GM23338 (cell line): ENCODE measurements around the gene GFPT2. TPM values are rescaled to one million over a fixed set of nuclear protein-coding genes. Genes with fewer than 3 reads are reported as not detected.

Source experiments
- ATAC-seq: fragments of 200-7000 bp; cut with Tn5 transposase; 3 replicates; pipeline ENCODE4 v1.9.1; 2020
- DNase-seq: peaks from one replicate; pipeline ENCODE4 v3.0.0-alpha.2; 2015; ENCODE audit warnings: low spot score
- H2AFZ ChIP-seq: fragments of 200-600 bp; sonication (generic); 2 replicates; pipeline ENCODE4 v1.8.0; 2016; ENCODE audit warnings: antibody characterized with exemption, mild to moderate bottlenecking, moderate library complexity
- H3F3A ChIP-seq: fragments of 200-600 bp; sonication (generic); replicated peaks from 2 replicates; pipeline ENCODE4 v1.8.0; 2017; ENCODE audit warnings: antibody characterized with exemption, mixed run types, low read depth
- H3K27ac ChIP-seq: fragments of 200-600 bp; sonication (generic); 2 replicates; pipeline ENCODE4 v1.6.1; 2016; ENCODE audit warnings: low read depth
- H3K27me3 ChIP-seq: fragments of 200-600 bp; sonication (generic); 2 replicates; pipeline ENCODE4 v1.8.0; 2016; ENCODE audit warnings: mild to moderate bottlenecking, mixed run types, moderate library complexity; ENCODE audit not compliant: insufficient read depth
- H3K36me3 ChIP-seq: fragments of 200-600 bp; sonication (generic); 2 replicates; pipeline ENCODE4 v1.8.0; 2016; ENCODE audit warnings: mild to moderate bottlenecking; ENCODE audit not compliant: insufficient read depth
- H3K4me1 ChIP-seq: fragments of 200-600 bp; sonication (generic); 2 replicates; pipeline ENCODE4 v1.8.0; 2016; ENCODE audit warnings: mild to moderate bottlenecking, moderate library complexity; ENCODE audit not compliant: insufficient read depth
- H3K4me2 ChIP-seq: fragments of 200-600 bp; sonication (generic); 2 replicates; pipeline ENCODE4 v1.7.1; 2017; ENCODE audit warnings: mixed run types
- H3K4me3 ChIP-seq: fragments of 200-600 bp; sonication (generic); 2 replicates; pipeline ENCODE4 v1.6.1; 2016; ENCODE audit warnings: mixed run types
- H3K79me2 ChIP-seq: fragments of 200-600 bp; sonication (generic); replicated peaks from 2 replicates; pipeline ENCODE4 v1.8.0; 2017; ENCODE audit warnings: mild to moderate bottlenecking; ENCODE audit not compliant: insufficient read depth
- H3K9me2 ChIP-seq: fragments of 200-600 bp; sonication (generic); 2 replicates; pipeline ENCODE4 v1.8.0; 2017; ENCODE audit not compliant: insufficient read depth
- H4K20me1 ChIP-seq: fragments of 200-600 bp; sonication (generic); replicated peaks from 2 replicates; pipeline ENCODE4 v1.8.0; 2017; ENCODE audit warnings: mild to moderate bottlenecking; ENCODE audit not compliant: insufficient read depth
- H3K27ac Mint-ChIP-seq: 2 replicates; pipeline ENCODE4 v1.8.0; 2020; ENCODE audit warnings: inconsistent platforms, mild to moderate bottlenecking, moderate library complexity, mixed read lengths
- H3K27me3 Mint-ChIP-seq: 3 replicates; pipeline ENCODE4 v1.8.0; 2022; ENCODE audit warnings: low read depth, mild to moderate bottlenecking, moderate library complexity, mixed read lengths, inconsistent platforms; ENCODE audit not compliant: insufficient read depth, poor library complexity
- H3K36me3 Mint-ChIP-seq: 3 replicates; pipeline ENCODE4 v1.8.0; 2021; ENCODE audit warnings: low read depth, mild to moderate bottlenecking, inconsistent platforms, moderate library complexity, mixed read lengths
- H3K4me1 Mint-ChIP-seq: 3 replicates; pipeline ENCODE4 v1.8.0; 2020; ENCODE audit warnings: mild to moderate bottlenecking, inconsistent platforms, mixed read lengths
- H3K4me3 Mint-ChIP-seq: 3 replicates; pipeline ENCODE4 v1.8.0; 2021; ENCODE audit warnings: moderate library complexity, mild to moderate bottlenecking, inconsistent platforms, mixed read lengths
- H3K9me3 Mint-ChIP-seq: 3 replicates; pipeline ENCODE4 v1.8.0; 2020; ENCODE audit warnings: moderate library complexity, mild to moderate bottlenecking, inconsistent platforms, mixed read lengths
- POLR2AphosphoS5 ChIP-seq: IDR thresholded peaks from 2 replicates; pipeline ENCODE4 v1.6.1; 2016; ENCODE audit warnings: antibody characterized with exemption, low read depth
- polyA plus RNA-seq: library from polyadenylated mRNA; unstranded; fragments of >200 nt; fragmentation: Nextera tagmentation; extraction: Ambion mirVana; gene quantifications from 2 replicates; pipeline ENCODE4 v1.2.1, GENCODE V29; 2016
- total RNA-seq: library from RNA; depleted of rRNA; stranded (reverse); fragments of >200 nt; shearing (Covaris generic); gene quantifications from 2 replicates; pipeline ENCODE4 v1.2.3, GENCODE V29; 2014
- TF ChIP-seq, protein P1 (sequence below): IDR thresholded peaks from one replicate; pipeline ENCODE4 v1.6.1; 2018; ENCODE audit warnings: antibody characterized with exemption; ENCODE audit not compliant: unreplicated experiment
- TF ChIP-seq, protein P2 (sequence below): fragments of 250-450 bp; sonication (Bioruptor Pico); IDR thresholded peaks from 2 replicates; pipeline ENCODE4 v1.5.0; 2020; ENCODE audit warnings: mild to moderate bottlenecking, moderate library complexity
- TF ChIP-seq, protein P3 (sequence below), 2 experiments: fragments of 200-600 bp in 1 of 2; sonication (generic) in 1 of 2; conservative IDR thresholded peaks; 2 replicates each; pipeline versions ENCODE4 v1.5.1 to v1.6.1; 2016 to 2017; ENCODE audit warnings: antibody characterized with exemption in 2 of 2, low read depth in 2 of 2, mild to moderate bottlenecking in 2 of 2, moderate library complexity in 1 of 2

The GFPT2 gene
- total and polyA plus RNA-seq, 2 experiments from 2014 or later = 82.6 to 120 TPM

DNA sequence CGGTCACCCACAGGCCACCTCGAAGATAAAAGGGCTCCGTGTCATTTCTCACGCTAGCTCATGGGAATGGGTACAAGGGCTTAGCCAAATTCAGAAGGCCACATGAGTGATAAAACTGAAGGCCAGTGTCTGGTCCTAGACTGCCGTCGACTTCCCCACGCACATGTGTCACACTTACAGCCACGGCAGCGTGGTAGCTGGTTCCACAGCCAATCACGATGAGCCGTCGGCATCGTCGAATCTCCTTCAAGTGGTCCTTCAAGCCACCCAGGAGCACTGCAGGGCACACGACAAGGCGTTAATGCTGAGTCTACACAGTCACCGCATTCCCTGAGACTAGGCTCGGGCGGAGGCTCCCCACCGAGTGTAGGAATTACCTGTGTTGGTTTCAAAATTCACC is 36.5 kb downstream of the GFPT2 start (continued):
- TF ChIP-seq, protein P1, sequence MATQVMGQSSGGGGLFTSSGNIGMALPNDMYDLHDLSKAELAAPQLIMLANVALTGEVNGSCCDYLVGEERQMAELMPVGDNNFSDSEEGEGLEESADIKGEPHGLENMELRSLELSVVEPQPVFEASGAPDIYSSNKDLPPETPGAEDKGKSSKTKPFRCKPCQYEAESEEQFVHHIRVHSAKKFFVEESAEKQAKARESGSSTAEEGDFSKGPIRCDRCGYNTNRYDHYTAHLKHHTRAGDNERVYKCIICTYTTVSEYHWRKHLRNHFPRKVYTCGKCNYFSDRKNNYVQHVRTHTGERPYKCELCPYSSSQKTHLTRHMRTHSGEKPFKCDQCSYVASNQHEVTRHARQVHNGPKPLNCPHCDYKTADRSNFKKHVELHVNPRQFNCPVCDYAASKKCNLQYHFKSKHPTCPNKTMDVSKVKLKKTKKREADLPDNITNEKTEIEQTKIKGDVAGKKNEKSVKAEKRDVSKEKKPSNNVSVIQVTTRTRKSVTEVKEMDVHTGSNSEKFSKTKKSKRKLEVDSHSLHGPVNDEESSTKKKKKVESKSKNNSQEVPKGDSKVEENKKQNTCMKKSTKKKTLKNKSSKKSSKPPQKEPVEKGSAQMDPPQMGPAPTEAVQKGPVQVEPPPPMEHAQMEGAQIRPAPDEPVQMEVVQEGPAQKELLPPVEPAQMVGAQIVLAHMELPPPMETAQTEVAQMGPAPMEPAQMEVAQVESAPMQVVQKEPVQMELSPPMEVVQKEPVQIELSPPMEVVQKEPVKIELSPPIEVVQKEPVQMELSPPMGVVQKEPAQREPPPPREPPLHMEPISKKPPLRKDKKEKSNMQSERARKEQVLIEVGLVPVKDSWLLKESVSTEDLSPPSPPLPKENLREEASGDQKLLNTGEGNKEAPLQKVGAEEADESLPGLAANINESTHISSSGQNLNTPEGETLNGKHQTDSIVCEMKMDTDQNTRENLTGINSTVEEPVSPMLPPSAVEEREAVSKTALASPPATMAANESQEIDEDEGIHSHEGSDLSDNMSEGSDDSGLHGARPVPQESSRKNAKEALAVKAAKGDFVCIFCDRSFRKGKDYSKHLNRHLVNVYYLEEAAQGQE = no peak
- TF ChIP-seq POLR2AphosphoS5 = no peak
- TF ChIP-seq, protein P2, sequence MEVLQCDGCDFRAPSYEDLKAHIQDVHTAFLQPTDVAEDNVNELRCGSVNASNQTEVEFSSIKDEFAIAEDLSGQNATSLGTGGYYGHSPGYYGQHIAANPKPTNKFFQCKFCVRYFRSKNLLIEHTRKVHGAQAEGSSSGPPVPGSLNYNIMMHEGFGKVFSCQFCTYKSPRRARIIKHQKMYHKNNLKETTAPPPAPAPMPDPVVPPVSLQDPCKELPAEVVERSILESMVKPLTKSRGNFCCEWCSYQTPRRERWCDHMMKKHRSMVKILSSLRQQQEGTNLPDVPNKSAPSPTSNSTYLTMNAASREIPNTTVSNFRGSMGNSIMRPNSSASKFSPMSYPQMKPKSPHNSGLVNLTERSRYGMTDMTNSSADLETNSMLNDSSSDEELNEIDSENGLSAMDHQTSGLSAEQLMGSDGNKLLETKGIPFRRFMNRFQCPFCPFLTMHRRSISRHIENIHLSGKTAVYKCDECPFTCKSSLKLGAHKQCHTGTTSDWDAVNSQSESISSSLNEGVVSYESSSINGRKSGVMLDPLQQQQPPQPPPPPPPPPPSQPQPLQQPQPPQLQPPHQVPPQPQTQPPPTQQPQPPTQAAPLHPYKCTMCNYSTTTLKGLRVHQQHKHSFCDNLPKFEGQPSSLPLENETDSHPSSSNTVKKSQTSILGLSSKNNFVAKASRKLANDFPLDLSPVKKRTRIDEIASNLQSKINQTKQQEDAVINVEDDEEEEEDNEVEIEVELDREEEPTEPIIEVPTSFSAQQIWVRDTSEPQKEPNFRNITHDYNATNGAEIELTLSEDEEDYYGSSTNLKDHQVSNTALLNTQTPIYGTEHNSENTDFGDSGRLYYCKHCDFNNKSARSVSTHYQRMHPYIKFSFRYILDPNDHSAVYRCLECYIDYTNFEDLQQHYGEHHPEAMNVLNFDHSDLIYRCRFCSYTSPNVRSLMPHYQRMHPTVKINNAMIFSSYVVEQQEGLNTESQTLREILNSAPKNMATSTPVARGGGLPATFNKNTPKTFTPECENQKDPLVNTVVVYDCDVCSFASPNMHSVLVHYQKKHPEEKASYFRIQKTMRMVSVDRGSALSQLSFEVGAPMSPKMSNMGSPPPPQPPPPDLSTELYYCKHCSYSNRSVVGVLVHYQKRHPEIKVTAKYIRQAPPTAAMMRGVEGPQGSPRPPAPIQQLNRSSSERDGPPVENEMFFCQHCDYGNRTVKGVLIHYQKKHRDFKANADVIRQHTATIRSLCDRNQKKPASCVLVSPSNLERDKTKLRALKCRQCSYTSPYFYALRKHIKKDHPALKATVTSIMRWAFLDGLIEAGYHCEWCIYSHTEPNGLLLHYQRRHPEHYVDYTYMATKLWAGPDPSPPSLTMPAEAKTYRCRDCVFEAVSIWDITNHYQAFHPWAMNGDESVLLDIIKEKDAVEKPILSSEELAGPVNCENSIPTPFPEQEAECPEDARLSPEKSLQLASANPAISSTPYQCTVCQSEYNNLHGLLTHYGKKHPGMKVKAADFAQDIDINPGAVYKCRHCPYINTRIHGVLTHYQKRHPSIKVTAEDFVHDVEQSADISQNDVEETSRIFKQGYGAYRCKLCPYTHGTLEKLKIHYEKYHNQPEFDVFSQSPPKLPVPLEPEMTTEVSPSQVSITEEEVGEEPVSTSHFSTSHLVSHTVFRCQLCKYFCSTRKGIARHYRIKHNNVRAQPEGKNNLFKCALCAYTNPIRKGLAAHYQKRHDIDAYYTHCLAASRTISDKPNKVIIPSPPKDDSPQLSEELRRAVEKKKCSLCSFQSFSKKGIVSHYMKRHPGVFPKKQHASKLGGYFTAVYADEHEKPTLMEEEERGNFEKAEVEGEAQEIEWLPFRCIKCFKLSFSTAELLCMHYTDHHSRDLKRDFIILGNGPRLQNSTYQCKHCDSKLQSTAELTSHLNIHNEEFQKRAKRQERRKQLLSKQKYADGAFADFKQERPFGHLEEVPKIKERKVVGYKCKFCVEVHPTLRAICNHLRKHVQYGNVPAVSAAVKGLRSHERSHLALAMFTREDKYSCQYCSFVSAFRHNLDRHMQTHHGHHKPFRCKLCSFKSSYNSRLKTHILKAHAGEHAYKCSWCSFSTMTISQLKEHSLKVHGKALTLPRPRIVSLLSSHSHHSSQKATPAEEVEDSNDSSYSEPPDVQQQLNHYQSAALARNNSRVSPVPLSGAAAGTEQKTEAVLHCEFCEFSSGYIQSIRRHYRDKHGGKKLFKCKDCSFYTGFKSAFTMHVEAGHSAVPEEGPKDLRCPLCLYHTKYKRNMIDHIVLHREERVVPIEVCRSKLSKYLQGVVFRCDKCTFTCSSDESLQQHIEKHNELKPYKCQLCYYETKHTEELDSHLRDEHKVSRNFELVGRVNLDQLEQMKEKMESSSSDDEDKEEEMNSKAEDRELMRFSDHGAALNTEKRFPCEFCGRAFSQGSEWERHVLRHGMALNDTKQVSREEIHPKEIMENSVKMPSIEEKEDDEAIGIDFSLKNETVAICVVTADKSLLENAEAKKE (CRISPR knock-in tag) = no peak

DNA sequence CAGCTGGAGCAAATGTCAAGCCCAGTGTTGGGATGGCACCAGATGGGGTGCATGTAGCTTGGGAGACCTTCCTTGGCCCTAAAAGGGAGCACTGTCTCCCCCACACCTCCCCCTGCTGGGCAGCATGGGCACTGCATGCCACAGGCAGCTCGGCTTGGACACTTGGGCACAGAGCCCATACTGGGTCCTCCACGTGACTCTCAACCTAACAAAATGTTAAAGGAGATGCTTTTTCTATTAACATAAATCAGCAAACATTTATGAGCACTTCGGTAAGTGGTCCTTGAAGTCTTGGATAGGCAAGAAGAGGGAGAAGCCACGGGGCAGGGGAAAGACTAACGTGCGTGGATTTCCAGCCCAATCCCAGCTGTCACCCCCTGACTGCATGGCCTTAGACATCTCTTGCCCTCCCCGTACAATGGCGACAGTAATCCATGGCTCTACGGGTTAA is 37.3 kb downstream of the GFPT2 start:
- Histone ChIP-seq H3F3A (peaks cover 21% of the 10 kb centered on the region), H3K27ac (peak overlapping the region; percentile 96; the same call in 1 of the 2 replicates), H3K4me3 (no peak overlapping the region), H2AFZ (no peak overlapping the region), H4K20me1 (no peaks in the 10 kb centered on the region; the same call in 1 of the 2 replicates), H3K4me1 (peaks cover 9% of the 10 kb centered on the region), H3K79me2 (no peaks in the 10 kb centered on the region), H3K27me3 (no peaks in the 10 kb centered on the region), H3K36me3 (peaks cover 55% of the 10 kb centered on the region), H3K9me2 (no peaks in the 10 kb centered on the region), H3K4me2 (no peak overlapping the region)
- ATAC-seq = peak; percentile 61
- Mint-ChIP-seq H3K36me3 (peaks cover 88% of the 10 kb centered on the region), H3K4me1 (peaks cover 14% of the 10 kb centered on the region), H3K4me3 (0 out of 3 replicates have a peak overlapping the region, but pooled peaks have one; percentile 17), H3K27me3 (peaks cover 19% of the 10 kb centered on the region), H3K27ac (peak overlapping the region; percentile 61), H3K9me3 (peaks cover 3% of the 10 kb centered on the region; the same call in 2 of the 3 replicates)
- peak; percentile 73 for DNase-seq
- TF ChIP-seq, protein P3, sequence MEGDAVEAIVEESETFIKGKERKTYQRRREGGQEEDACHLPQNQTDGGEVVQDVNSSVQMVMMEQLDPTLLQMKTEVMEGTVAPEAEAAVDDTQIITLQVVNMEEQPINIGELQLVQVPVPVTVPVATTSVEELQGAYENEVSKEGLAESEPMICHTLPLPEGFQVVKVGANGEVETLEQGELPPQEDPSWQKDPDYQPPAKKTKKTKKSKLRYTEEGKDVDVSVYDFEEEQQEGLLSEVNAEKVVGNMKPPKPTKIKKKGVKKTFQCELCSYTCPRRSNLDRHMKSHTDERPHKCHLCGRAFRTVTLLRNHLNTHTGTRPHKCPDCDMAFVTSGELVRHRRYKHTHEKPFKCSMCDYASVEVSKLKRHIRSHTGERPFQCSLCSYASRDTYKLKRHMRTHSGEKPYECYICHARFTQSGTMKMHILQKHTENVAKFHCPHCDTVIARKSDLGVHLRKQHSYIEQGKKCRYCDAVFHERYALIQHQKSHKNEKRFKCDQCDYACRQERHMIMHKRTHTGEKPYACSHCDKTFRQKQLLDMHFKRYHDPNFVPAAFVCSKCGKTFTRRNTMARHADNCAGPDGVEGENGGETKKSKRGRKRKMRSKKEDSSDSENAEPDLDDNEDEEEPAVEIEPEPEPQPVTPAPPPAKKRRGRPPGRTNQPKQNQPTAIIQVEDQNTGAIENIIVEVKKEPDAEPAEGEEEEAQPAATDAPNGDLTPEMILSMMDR (conservative IDR thresholded peaks at IDR 0.05; ENCODE audit: low read depth in 2 of 2) = peak; percentile 88 to 92
